SK-N-SH (cell line): ENCODE measurements around the gene PPP4R2. TPM values are rescaled to one million over a fixed set of nuclear protein-coding genes. Genes with fewer than 3 reads are reported as not detected.

Experiments
- CTCF ChIA-PET: fragments of 300-600, 350-600 bp; formaldehyde crosslinking; extraction: SDS; loops from one replicate; lab custom pipeline; 2021; lab: Yijun Ruan, JAX
- POLR2A ChIA-PET: fragments of 350-600 bp; sonication (Branson Sonifier 250); formaldehyde crosslinking; extraction: SDS; loops from one replicate; lab custom pipeline; 2020; ENCODE audit warnings: antibody characterized with exemption, inconsistent platforms; lab: Yijun Ruan, JAX
- DNase-seq: peaks from one replicate; pipeline ENCODE4 v3.0.0; 2012
- H2AFZ ChIP-seq: fragments of 200-600 bp; sonication (generic); 2 replicates; pipeline ENCODE4 v1.8.1; 2016; ENCODE audit warnings: antibody characterized with exemption, mild to moderate bottlenecking, low read depth
- H3F3A ChIP-seq: fragments of 200-600 bp; sonication (generic); replicated peaks from 2 replicates; pipeline ENCODE3; 2016; ENCODE audit warnings: antibody characterized with exemption, mild to moderate bottlenecking; ENCODE audit not compliant: insufficient read depth
- H3K27ac ChIP-seq, 2 experiments: fragments of 200-500 bp in 1 of 2; fragments of 200-600 bp in 1 of 2; sonication (Bioruptor generic) in 1 of 2; sonication (generic), shearing (Covaris generic) in 1 of 2; 2 replicates each; pipeline versions ENCODE4 v1.5.1 to v1.6.1; 2014 to 2016; ENCODE audit warnings: low read depth in 2 of 2, inconsistent platforms in 1 of 2, low read length in 1 of 2, mild to moderate bottlenecking in 1 of 2, mixed read lengths in 1 of 2
- H3K27me3 ChIP-seq: fragments of 200-600 bp; sonication (generic), shearing (Covaris generic); 2 replicates; pipeline ENCODE4 v1.6.1; 2016; ENCODE audit warnings: mixed run types; ENCODE audit not compliant: insufficient read depth
- H3K36me3 ChIP-seq, 2 experiments: fragments of 200-500 bp in 1 of 2; fragments of 200-600 bp in 1 of 2; sonication (Bioruptor generic) in 1 of 2; sonication (generic) in 1 of 2; replicated peaks in 1 of 2; 2 replicates each; pipeline versions ENCODE3 to v1.5.1; 2014 to 2016; ENCODE audit warnings: low read length in 1 of 2, mild to moderate bottlenecking in 1 of 2; ENCODE audit not compliant: insufficient read depth in 2 of 2, control insufficient read depth in 1 of 2
- H3K4me1 ChIP-seq, 2 experiments: fragments of 200-500 bp in 1 of 2; fragments of 200-600 bp in 1 of 2; sonication (Bioruptor generic) in 1 of 2; sonication (generic), shearing (Covaris generic) in 1 of 2; 2 replicates each; pipeline versions ENCODE4 v1.5.1 to v1.6.1; 2014 to 2016; ENCODE audit warnings: low read depth in 1 of 2, low read length in 1 of 2, mixed run types in 1 of 2; ENCODE audit not compliant: insufficient read depth in 2 of 2, control insufficient read depth in 1 of 2
- H3K4me2 ChIP-seq: fragments of 200-600 bp; sonication (generic), shearing (Covaris generic); 2 replicates; pipeline ENCODE4 v1.6.1; 2017; ENCODE audit warnings: mixed run types
- H3K4me3 ChIP-seq, 2 experiments: fragments of 200-500 bp in 1 of 2; fragments of 200-600 bp in 1 of 2; sonication (Bioruptor generic) in 1 of 2; sonication (generic), shearing (Covaris generic) in 1 of 2; 2 replicates each; pipeline versions ENCODE4 v1.5.1 to v1.8.1; 2014 to 2016; ENCODE audit warnings: low read depth in 2 of 2, inconsistent platforms in 1 of 2, low read length in 1 of 2, mild to moderate bottlenecking in 1 of 2, mixed read lengths in 1 of 2, moderate library complexity in 1 of 2
- H3K79me2 ChIP-seq: fragments of 200-600 bp; sonication (generic); 2 replicates; pipeline ENCODE4 v1.8.1; 2017; ENCODE audit warnings: mild to moderate bottlenecking; ENCODE audit not compliant: insufficient read depth
- H3K9ac ChIP-seq: fragments of 200-600 bp; sonication (generic); 2 replicates; pipeline ENCODE4 v1.6.1; 2017; ENCODE audit warnings: mixed run types
- H3K9me2 ChIP-seq: fragments of 200-600 bp; sonication (generic); 2 replicates; pipeline ENCODE4 v1.6.1; 2017; ENCODE audit warnings: mixed run types
- H3K9me3 ChIP-seq: fragments of 200-600 bp; sonication (generic); 2 replicates; pipeline ENCODE4 v1.6.1; 2017; ENCODE audit warnings: mixed run types, mild to moderate bottlenecking, moderate library complexity
- H4K20me1 ChIP-seq: fragments of 200-600 bp; sonication (generic); 2 replicates; pipeline ENCODE4 v1.6.1; 2017; ENCODE audit warnings: mild to moderate bottlenecking, mixed run types; ENCODE audit not compliant: insufficient read depth
- CHD2 ChIP-seq: fragments of 150-350 bp; IDR thresholded peaks from 2 replicates; pipeline ENCODE4 v1.6.1; 2018; ENCODE audit warnings: low read length; ENCODE audit not compliant: partially characterized antibody
- EP300 ChIP-seq, 2 experiments: IDR thresholded peaks; 2 replicates each; pipeline versions ENCODE4 v1.4.0 to v1.6.1; 2012; ENCODE audit warnings: borderline replicate concordance in 1 of 2, low read depth in 1 of 2, low read length in 1 of 2
- FOXJ3 ChIP-seq: sonication (generic); formaldehyde crosslinking; IDR thresholded peaks from 2 replicates; pipeline ENCODE4 v1.5.1; 2020; ENCODE audit warnings: mild to moderate bottlenecking, missing genetic modification reagents
- GATA2 ChIP-seq: sonication (generic); formaldehyde crosslinking; IDR thresholded peaks from 2 replicates; pipeline ENCODE4 v1.5.0; 2020; ENCODE audit warnings: mild to moderate bottlenecking, missing genetic modification reagents
- JUND ChIP-seq: IDR thresholded peaks from 2 replicates; pipeline ENCODE4 v1.4.0; 2012
- MXI1 ChIP-seq: IDR thresholded peaks from 2 replicates; pipeline ENCODE4 v1.6.1; 2012; ENCODE audit warnings: mild to moderate bottlenecking, low read depth, low read length, improper control_type of control experiment
- POLR2AphosphoS5 ChIP-seq: IDR thresholded peaks from 2 replicates; pipeline ENCODE4 v1.6.1; 2012; ENCODE audit warnings: low read depth, low read length
- TAF1 ChIP-seq: IDR thresholded peaks from 2 replicates; pipeline ENCODE4 v1.6.1; 2012; ENCODE audit warnings: low read depth, mild to moderate bottlenecking, low read length, moderate library complexity, borderline replicate concordance
- TCF12 ChIP-seq: IDR thresholded peaks from 2 replicates; pipeline ENCODE4 v1.4.0; 2012
- ZBTB33 ChIP-seq: IDR thresholded peaks from 2 replicates; pipeline ENCODE4 v1.4.0; 2012; ENCODE audit warnings: low read depth, borderline replicate concordance
- WGBS: methylation state at CpG from one replicate; pipeline ENCODE4 v1.1.6; 2017; ENCODE audit warnings: low lambda C conversion rate; 5-methylcytosine and 5-hydroxymethylcytosine counted together
- polyA plus RNA-seq, 3 experiments: library from polyadenylated mRNA; depleted of rRNA; stranded (reverse); fragments of >200 nt; gene quantifications; 2 replicates each; pipeline ENCODE4 v1.2.3, GENCODE V29; 2012
- TF ChIP-seq, protein P1 (sequence below): fragments of 150-350 bp; IDR thresholded peaks from 2 replicates; pipeline ENCODE4 v1.6.1; 2016; ENCODE audit warnings: mild to moderate bottlenecking, low read depth, low read length
- TF ChIP-seq, protein P2 (sequence below): IDR thresholded peaks from 2 replicates; pipeline ENCODE4 v1.6.1; 2012; ENCODE audit warnings: mild to moderate bottlenecking, low read depth, low read length, moderate library complexity
- TF ChIP-seq, protein P3 (sequence below): IDR thresholded peaks from 2 replicates; pipeline ENCODE4 v1.4.0; 2012; ENCODE audit warnings: low read depth, borderline replicate concordance

The PPP4R2 gene
- polyA plus RNA-seq, 1 of the 3 experiments (the other 2 are of a cell fraction): 8.9 TPM

DNA sequence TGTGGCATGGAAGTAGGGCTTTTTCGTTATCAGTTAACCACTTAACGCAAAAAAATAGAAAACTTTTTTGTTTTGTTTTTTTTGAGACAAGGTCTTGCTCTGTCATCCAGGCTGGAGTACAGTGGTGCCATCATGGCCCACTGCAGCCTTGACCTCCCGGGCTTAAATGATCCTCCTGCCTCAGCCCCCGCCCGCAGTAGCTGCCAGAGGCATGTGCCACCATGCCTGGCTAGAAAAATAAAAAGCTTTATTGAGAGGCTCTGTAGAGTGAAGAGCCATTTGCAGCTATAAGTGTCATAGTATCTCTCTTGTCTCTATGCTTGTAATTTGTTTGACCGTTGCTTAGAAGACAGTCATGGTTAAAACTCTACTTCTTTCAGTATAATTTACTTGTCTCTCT is 13.5 kb downstream of the PPP4R2 start:
- ChIA-PET POLR2A (no interaction called here), CTCF (interaction anchor here (1.2 to 2.5 kb wide), 3 partner anchors 10 to 46 kb away, joined by 4 to 16 read pairs (median 5); no protein-coding TSS in a partner anchor)
- Histone ChIP-seq H3K4me1 (peaks cover 0 to 5% of the 10 kb centered on the region in 2 experiments; a peak in 2 of 4 replicates), H3F3A (peaks cover 3% of the 10 kb centered on the region), H3K9me2 (no peaks in the 10 kb centered on the region), H4K20me1 (peaks cover 97% of the 10 kb centered on the region), H3K36me3 (peaks cover 11 to 35% of the 10 kb centered on the region in 2 experiments), H3K9me3 (no peaks in the 10 kb centered on the region), H3K79me2 (peaks cover 100% of the 10 kb centered on the region), H3K27ac (no peak overlapping the region), H3K9ac (no peak overlapping the region), H3K4me3 (no peak overlapping the region), H3K4me2 (no peak overlapping the region), H3K27me3 (no peaks in the 10 kb centered on the region), H2AFZ (no peak overlapping the region)
- DNase-seq: no peak
- WGBS: 97% methylated on average over 6 of the region's 6 CpGs
- TF ChIP-seq EP300 (IDR thresholded peaks at IDR 0.05; ENCODE audit: borderline replicate concordance in 1 of 2, low read depth in 1 of 2, low read length in 1 of 2) (no peak), TAF1 (no peak), ZBTB33 (no peak), TCF12 (no peak), FOXJ3 (CRISPR knock-in tag) (no peak), JUND (no peak), MXI1 (no peak), CHD2 (no peak), POLR2AphosphoS5 (no peak), GATA2 (CRISPR knock-in tag) (no peak)
- TF ChIP-seq, protein P1, sequence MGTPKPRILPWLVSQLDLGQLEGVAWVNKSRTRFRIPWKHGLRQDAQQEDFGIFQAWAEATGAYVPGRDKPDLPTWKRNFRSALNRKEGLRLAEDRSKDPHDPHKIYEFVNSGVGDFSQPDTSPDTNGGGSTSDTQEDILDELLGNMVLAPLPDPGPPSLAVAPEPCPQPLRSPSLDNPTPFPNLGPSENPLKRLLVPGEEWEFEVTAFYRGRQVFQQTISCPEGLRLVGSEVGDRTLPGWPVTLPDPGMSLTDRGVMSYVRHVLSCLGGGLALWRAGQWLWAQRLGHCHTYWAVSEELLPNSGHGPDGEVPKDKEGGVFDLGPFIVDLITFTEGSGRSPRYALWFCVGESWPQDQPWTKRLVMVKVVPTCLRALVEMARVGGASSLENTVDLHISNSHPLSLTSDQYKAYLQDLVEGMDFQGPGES: no peak
- TF ChIP-seq, protein P2, sequence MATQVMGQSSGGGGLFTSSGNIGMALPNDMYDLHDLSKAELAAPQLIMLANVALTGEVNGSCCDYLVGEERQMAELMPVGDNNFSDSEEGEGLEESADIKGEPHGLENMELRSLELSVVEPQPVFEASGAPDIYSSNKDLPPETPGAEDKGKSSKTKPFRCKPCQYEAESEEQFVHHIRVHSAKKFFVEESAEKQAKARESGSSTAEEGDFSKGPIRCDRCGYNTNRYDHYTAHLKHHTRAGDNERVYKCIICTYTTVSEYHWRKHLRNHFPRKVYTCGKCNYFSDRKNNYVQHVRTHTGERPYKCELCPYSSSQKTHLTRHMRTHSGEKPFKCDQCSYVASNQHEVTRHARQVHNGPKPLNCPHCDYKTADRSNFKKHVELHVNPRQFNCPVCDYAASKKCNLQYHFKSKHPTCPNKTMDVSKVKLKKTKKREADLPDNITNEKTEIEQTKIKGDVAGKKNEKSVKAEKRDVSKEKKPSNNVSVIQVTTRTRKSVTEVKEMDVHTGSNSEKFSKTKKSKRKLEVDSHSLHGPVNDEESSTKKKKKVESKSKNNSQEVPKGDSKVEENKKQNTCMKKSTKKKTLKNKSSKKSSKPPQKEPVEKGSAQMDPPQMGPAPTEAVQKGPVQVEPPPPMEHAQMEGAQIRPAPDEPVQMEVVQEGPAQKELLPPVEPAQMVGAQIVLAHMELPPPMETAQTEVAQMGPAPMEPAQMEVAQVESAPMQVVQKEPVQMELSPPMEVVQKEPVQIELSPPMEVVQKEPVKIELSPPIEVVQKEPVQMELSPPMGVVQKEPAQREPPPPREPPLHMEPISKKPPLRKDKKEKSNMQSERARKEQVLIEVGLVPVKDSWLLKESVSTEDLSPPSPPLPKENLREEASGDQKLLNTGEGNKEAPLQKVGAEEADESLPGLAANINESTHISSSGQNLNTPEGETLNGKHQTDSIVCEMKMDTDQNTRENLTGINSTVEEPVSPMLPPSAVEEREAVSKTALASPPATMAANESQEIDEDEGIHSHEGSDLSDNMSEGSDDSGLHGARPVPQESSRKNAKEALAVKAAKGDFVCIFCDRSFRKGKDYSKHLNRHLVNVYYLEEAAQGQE: no peak
- TF ChIP-seq, protein P3, sequence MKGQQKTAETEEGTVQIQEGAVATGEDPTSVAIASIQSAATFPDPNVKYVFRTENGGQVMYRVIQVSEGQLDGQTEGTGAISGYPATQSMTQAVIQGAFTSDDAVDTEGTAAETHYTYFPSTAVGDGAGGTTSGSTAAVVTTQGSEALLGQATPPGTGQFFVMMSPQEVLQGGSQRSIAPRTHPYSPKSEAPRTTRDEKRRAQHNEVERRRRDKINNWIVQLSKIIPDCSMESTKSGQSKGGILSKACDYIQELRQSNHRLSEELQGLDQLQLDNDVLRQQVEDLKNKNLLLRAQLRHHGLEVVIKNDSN: no peak
